Thyroid gland (tissue), 4 donors: Measurements from ENCODE around the gene GRIPAP1.

ENCODE experiments used
- POLR2A ChIP-seq, 2 donors: fragments of 450-650 bp; IDR thresholded peaks; one replicate each; pipeline ENCODE4 v1.6.1; 2017; ENCODE audit warnings: antibody characterized with exemption in 2 of 2, mild to moderate bottlenecking in 2 of 2, moderate library complexity in 1 of 2
- TF ChIP-seq, protein P1 (sequence below), 6 experiments: fragments of 200-600 bp in 3 of 6; fragments of 450-650 bp in 3 of 6; sonication (generic) in 3 of 6; IDR thresholded peaks; one replicate each; pipeline ENCODE4 v1.5.1; 2016 to 2019; ENCODE audit warnings: antibody characterized with exemption in 6 of 6, mild to moderate bottlenecking in 2 of 6, inconsistent platforms in 1 of 6, moderate library complexity in 1 of 6

GRCh38 chrX:48965959-48966358, 36.1 kb downstream of the GRIPAP1 start:
- TF ChIP-seq, protein P1, sequence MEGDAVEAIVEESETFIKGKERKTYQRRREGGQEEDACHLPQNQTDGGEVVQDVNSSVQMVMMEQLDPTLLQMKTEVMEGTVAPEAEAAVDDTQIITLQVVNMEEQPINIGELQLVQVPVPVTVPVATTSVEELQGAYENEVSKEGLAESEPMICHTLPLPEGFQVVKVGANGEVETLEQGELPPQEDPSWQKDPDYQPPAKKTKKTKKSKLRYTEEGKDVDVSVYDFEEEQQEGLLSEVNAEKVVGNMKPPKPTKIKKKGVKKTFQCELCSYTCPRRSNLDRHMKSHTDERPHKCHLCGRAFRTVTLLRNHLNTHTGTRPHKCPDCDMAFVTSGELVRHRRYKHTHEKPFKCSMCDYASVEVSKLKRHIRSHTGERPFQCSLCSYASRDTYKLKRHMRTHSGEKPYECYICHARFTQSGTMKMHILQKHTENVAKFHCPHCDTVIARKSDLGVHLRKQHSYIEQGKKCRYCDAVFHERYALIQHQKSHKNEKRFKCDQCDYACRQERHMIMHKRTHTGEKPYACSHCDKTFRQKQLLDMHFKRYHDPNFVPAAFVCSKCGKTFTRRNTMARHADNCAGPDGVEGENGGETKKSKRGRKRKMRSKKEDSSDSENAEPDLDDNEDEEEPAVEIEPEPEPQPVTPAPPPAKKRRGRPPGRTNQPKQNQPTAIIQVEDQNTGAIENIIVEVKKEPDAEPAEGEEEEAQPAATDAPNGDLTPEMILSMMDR (IDR thresholded peaks at IDR 0.05): no peak
- TF ChIP-seq POLR2A (IDR thresholded peaks at IDR 0.05): no peak
